ENCODE measurements around the gene MXRA5.
"Not testable (repeated sequence)": the region's sequence is repeated elsewhere in the genome, so short reads cannot be mapped to it uniquely, and the experiment has no call there.

MXRA5 gene

DNA sequence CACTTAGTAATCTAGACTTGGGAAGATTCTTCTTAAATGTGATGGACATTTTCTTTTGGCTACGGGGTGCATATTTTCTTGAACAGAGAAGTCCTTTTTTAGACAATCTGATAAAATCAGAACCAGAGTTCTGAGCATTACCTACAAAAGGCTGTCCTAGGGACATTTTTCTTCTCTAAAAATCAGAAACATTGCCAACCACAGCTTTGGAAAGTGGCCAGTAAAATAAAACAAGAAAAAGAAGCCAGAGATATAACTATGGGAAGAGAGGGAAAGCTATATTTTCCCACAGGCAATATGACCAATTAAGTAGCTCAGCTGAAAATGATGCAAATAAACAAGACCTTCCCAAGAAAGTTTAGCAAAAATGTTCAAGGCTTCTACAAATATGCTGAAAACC lies 55.9 kb downstream of the MXRA5 start:
- TF ChIP-seq, protein P1, sequence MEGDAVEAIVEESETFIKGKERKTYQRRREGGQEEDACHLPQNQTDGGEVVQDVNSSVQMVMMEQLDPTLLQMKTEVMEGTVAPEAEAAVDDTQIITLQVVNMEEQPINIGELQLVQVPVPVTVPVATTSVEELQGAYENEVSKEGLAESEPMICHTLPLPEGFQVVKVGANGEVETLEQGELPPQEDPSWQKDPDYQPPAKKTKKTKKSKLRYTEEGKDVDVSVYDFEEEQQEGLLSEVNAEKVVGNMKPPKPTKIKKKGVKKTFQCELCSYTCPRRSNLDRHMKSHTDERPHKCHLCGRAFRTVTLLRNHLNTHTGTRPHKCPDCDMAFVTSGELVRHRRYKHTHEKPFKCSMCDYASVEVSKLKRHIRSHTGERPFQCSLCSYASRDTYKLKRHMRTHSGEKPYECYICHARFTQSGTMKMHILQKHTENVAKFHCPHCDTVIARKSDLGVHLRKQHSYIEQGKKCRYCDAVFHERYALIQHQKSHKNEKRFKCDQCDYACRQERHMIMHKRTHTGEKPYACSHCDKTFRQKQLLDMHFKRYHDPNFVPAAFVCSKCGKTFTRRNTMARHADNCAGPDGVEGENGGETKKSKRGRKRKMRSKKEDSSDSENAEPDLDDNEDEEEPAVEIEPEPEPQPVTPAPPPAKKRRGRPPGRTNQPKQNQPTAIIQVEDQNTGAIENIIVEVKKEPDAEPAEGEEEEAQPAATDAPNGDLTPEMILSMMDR (IDR thresholded peaks at IDR 0.05; ENCODE audit: insufficient read depth, low read length, poor library complexity, severe bottlenecking) = no peak
- no peak for DNase-seq (ENCODE audit: extremely low read depth, insufficient read length)
- Histone ChIP-seq H3K27me3 (replicated peaks; ENCODE audit: control insufficient read depth, insufficient read depth, low read length) (no peaks in the 10 kb centered on the region), H3K4me3 (replicated peaks; ENCODE audit: low read depth, low read length) (no peak overlapping the region), H3K36me3 (ENCODE audit: control insufficient read depth, insufficient read depth, low read length) (no peaks in the 10 kb centered on the region)

DNA sequence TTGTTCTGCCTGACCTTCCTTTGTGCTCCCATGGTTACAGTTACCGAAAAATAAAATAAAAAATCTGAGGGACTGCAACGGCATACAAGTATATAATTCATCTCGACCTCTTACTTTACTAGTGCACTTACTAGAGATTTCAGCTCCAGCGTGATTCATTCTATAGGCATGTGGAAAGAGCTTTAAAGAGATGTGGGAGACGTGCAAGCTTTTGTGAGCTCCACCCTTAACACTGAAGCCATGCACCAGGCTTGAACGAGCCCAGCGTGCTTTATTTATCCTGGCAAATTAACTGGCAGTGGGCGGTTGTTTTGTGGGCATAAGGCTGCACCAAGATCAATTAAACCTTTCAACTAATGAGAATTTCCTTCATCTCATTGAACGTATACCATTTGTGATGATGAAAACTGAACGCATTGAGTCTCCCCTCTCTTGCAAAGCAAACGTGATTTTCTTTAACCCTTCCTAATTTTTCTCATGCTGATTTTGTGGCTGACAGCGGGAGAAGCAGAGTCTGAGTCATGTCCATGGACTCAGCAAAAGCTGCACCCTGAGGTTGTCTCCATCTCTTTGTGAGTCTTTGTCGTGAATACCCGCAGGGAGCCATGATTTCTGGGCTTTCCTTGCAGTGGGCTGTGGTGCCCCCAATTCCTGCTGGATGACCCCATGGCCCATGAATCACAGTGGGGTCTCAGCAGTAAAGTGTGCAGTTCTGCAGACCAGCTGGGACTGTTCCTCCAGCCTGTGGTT lies 60.1 kb downstream of the MXRA5 start:
- Histone ChIP-seq H3K36me3 (ENCODE audit: control insufficient read depth, insufficient read depth, low read length) (no peaks in the 10 kb centered on the region), H3K4me3 (replicated peaks; ENCODE audit: low read depth, low read length) (no peak overlapping the region), H3K27me3 (replicated peaks; ENCODE audit: control insufficient read depth, insufficient read depth, low read length) (no peaks in the 10 kb centered on the region)
- TF ChIP-seq, protein P1 (IDR thresholded peaks at IDR 0.05; ENCODE audit: insufficient read depth, low read length, poor library complexity, severe bottlenecking) = no peak
- DNase-seq (ENCODE audit: extremely low read depth, insufficient read length) = no peak

DNA sequence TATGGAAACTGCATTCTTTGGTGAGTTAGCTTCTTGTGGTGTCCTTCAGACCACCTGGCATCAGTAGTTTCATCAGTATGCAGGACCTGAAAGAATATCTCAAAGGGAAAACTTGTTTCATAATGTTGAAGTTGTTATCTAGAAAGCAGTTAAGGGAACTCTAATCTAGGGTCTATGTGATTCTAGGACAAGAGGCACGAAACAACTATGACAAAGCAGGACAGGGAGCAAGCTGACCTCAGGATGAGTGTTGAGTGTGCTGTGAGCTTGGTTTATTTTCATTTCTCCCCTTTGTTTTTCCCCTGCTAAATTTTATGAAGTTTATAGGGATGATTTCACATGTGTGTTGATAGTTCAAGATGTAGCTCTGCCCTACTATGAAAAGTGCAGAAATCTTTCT lies 65.7 kb downstream of the MXRA5 start:
- H3K36me3 ChIP-seq (ENCODE audit: control insufficient read depth, insufficient read depth, low read length) = no peaks in the 10 kb centered on the region
- H3K27me3 ChIP-seq (replicated peaks; ENCODE audit: control insufficient read depth, insufficient read depth, low read length) = no peaks in the 10 kb centered on the region
- no peak for DNase-seq (ENCODE audit: extremely low read depth, insufficient read length)
- TF ChIP-seq, protein P1 (IDR thresholded peaks at IDR 0.05; ENCODE audit: insufficient read depth, low read length, poor library complexity, severe bottlenecking) = no peak
- H3K4me3 ChIP-seq (replicated peaks; ENCODE audit: low read depth, low read length) = no peak overlapping the region

DNA sequence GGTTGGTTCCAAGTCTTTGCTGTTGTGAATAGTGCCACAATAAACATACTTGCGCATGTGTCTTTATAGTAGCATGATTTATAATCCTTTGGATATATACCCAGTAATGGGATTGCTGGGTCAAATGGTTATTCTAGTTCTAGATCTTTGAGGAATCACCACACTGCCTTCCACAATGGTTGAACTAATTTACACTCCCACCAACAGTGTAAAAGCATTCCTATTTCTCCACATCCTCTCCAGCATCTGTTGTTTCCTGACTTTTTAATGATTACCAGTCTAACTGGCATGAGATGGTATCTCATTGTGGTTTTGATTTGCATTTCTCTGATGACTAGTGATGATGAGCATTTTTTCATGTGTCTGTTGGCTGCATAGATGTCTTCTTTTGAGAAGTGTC lies 72.8 kb downstream of the MXRA5 start:
- H3K4me3 ChIP-seq (replicated peaks; ENCODE audit: low read depth, low read length); H3K36me3 ChIP-seq (ENCODE audit: control insufficient read depth, insufficient read depth, low read length); DNase-seq (ENCODE audit: extremely low read depth, insufficient read length); H3K27me3 ChIP-seq (replicated peaks; ENCODE audit: control insufficient read depth, insufficient read depth, low read length): not testable (repeated sequence)

DNA sequence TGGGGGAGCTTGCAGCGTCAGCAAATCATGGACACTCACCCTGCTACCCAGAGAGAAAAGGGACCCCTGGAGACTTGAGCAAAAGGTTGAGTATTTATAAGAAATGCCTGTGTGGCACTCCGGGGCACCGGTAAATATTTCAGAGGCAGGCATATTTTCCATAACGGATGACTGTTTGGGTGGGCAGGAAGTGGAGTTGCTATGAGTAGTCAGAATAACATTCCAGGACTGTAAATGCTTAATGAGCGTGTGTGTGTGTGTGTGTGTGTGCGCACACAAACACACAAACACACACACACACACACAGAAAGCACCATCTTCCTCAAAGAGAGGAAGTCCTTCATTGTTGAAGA lies 74.6 kb downstream of the MXRA5 start:
- no peak for DNase-seq (ENCODE audit: extremely low read depth, insufficient read length)
- TF ChIP-seq, protein P1 (IDR thresholded peaks at IDR 0.05; ENCODE audit: insufficient read depth, low read length, poor library complexity, severe bottlenecking) = no peak
- Histone ChIP-seq H3K27me3 (replicated peaks; ENCODE audit: control insufficient read depth, insufficient read depth, low read length) (no peaks in the 10 kb centered on the region), H3K36me3 (ENCODE audit: control insufficient read depth, insufficient read depth, low read length) (no peaks in the 10 kb centered on the region), H3K4me3 (replicated peaks; ENCODE audit: low read depth, low read length) (no peak overlapping the region)

DNA sequence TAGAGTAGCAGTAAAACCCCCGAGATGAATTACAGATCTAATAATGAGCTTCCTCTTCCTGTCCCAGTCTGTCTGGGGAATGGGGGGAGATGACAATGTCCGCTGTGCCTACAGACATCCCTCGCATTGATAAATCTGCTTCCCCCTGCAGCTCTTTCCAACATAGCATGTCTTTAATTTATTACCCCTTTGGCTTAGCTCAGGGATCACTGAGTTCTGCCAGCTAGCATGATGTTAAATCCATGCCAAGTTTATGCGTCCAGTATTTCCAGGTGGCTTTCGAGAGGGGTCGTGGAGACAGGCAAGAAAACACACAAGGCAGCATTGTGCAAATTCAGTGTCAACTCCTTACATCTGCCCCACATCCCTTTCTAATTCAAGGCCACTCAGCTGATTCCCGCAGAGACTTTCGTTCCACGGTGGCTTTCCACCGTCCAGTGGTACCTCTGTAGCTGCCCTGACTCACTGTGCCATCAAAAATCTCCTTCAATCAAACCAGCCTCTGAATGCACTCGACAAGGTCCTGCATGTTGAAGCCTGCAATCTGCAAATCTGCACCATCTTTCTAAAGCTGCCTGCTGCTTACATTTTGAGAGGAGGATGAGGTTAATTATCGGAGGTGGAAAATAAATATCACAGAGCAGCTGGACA lies 75.1 kb downstream of the MXRA5 start:
- TF ChIP-seq, protein P1 (IDR thresholded peaks at IDR 0.05; ENCODE audit: insufficient read depth, low read length, poor library complexity, severe bottlenecking) = no peak
- Histone ChIP-seq H3K27me3 (replicated peaks; ENCODE audit: control insufficient read depth, insufficient read depth, low read length) (no peaks in the 10 kb centered on the region), H3K4me3 (replicated peaks; ENCODE audit: low read depth, low read length) (no peak overlapping the region), H3K36me3 (ENCODE audit: control insufficient read depth, insufficient read depth, low read length) (no peaks in the 10 kb centered on the region)
- no peak for DNase-seq (ENCODE audit: extremely low read depth, insufficient read length)
